Endodermal cell (in vitro differentiated cells): ENCODE data around the gene KIFAP3. TPM values are rescaled to one million over a fixed set of nuclear protein-coding genes. Genes with fewer than 3 reads are reported as not detected.
A peak's percentile ranks its signal among the peaks of the same experiment; 100 is the strongest.

Experiments used
- DNase-seq: peaks from one replicate; pipeline ENCODE4 v3.0.0-alpha.2; 2017
- H3K27ac ChIP-seq: 2 replicates; pipeline ENCODE4 v1.5.1; 2013; ENCODE audit warnings: mild to moderate bottlenecking, low read depth, low read length, moderate library complexity
- H3K27me3 ChIP-seq: 2 replicates; pipeline ENCODE4 v1.6.1; 2013; ENCODE audit warnings: mild to moderate bottlenecking, low read length, moderate library complexity; ENCODE audit not compliant: insufficient read depth, control insufficient read depth, poor library complexity, severe bottlenecking
- H3K36me3 ChIP-seq: 2 replicates; pipeline ENCODE4 v1.7.0; 2013; ENCODE audit warnings: mild to moderate bottlenecking, low read length, moderate library complexity; ENCODE audit not compliant: control insufficient read depth, insufficient read depth
- H3K4me1 ChIP-seq: one replicate; pipeline ENCODE4 v1.7.0; 2013; ENCODE audit warnings: low read length; ENCODE audit not compliant: control insufficient read depth, insufficient read depth
- H3K4me3 ChIP-seq: 2 replicates; pipeline ENCODE4 v1.5.1; 2013; ENCODE audit warnings: mild to moderate bottlenecking, low read length, moderate library complexity
- H3K9ac ChIP-seq: 2 replicates; pipeline ENCODE4 v1.6.1; 2013; ENCODE audit warnings: mild to moderate bottlenecking, low read length, moderate library complexity; ENCODE audit not compliant: poor library complexity, severe bottlenecking; ENCODE audit errors: extremely low read depth
- H3K9me3 ChIP-seq: 2 replicates; pipeline ENCODE4 v1.6.1; 2013; ENCODE audit warnings: mild to moderate bottlenecking, low read length, moderate library complexity; ENCODE audit not compliant: control insufficient read depth
- H3K27ac Mint-ChIP-seq: 2 replicates; pipeline ENCODE4 v1.8.0; 2020; ENCODE audit warnings: mixed read lengths
- H3K27me3 Mint-ChIP-seq: 2 replicates; pipeline ENCODE4 v1.8.0; 2021; ENCODE audit warnings: mild to moderate bottlenecking, mixed read lengths; ENCODE audit not compliant: insufficient read depth
- H3K36me3 Mint-ChIP-seq: 2 replicates; pipeline ENCODE4 v1.8.0; 2020; ENCODE audit warnings: low read depth, mixed read lengths
- H3K4me1 Mint-ChIP-seq: 2 replicates; pipeline ENCODE4 v1.8.0; 2020; ENCODE audit warnings: mixed read lengths
- H3K4me3 Mint-ChIP-seq: 2 replicates; pipeline ENCODE4 v1.8.0; 2020; ENCODE audit warnings: mild to moderate bottlenecking, moderate library complexity, mixed read lengths
- H3K9me3 Mint-ChIP-seq: 2 replicates; pipeline ENCODE4 v1.8.0; 2020; ENCODE audit warnings: mild to moderate bottlenecking, mixed read lengths
- WGBS, 2 experiments: methylation state at CpG; one replicate each; pipeline versions ENCODE4 v1.1.5 to v1.1.7; 2013; ENCODE audit warnings: missing lambda C conversion rate in 2 of 2, mixed read lengths in 1 of 2; ENCODE audit not compliant: insufficient coverage in 1 of 2, insufficient read length in 1 of 2; 5-methylcytosine and 5-hydroxymethylcytosine counted together
- total RNA-seq, 2 donors: library from RNA; stranded (reverse); fragmentation: NEBNext Ultra II Directional in 1 of 2; extraction: Animal tissue kit (Norgen Biotek cat#: 25700) in 1 of 2; gene quantifications; 2 replicates in 1 of 2; 3 replicates in 1 of 2; pipeline ENCODE4 v1.2.1, GENCODE V29; 2021
- TF ChIP-seq, protein P1 (sequence below): fragments of 200-600 bp; sonication (generic); conservative IDR thresholded peaks from 2 replicates; pipeline ENCODE4 v1.5.0; 2021; ENCODE audit warnings: antibody characterized with exemption, mild to moderate bottlenecking

The KIFAP3 gene
- total RNA-seq, 2 donors from 2014 or later, result 8.9 to 14.5 TPM

DNA sequence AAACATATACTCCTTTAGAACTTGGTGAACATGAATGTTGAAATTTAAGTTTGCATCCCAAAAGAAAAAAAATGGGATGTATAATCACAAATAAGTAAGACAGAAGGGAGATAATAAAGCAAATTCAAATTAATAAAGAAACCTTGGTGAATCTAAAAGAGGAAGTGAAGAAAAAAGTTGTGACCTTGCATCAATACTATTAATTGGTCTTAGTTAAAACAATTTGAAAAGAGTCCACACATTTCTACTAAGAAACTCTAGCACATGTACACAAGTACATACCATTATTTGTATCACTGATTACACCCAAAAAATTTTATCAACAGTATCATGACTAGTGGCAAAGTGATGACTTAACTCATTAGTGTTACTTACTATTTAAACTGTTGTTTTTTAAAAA, 100.4 kb downstream of the KIFAP3 start:
- TF ChIP-seq, protein P1, sequence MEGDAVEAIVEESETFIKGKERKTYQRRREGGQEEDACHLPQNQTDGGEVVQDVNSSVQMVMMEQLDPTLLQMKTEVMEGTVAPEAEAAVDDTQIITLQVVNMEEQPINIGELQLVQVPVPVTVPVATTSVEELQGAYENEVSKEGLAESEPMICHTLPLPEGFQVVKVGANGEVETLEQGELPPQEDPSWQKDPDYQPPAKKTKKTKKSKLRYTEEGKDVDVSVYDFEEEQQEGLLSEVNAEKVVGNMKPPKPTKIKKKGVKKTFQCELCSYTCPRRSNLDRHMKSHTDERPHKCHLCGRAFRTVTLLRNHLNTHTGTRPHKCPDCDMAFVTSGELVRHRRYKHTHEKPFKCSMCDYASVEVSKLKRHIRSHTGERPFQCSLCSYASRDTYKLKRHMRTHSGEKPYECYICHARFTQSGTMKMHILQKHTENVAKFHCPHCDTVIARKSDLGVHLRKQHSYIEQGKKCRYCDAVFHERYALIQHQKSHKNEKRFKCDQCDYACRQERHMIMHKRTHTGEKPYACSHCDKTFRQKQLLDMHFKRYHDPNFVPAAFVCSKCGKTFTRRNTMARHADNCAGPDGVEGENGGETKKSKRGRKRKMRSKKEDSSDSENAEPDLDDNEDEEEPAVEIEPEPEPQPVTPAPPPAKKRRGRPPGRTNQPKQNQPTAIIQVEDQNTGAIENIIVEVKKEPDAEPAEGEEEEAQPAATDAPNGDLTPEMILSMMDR, result no peak
- no peaks in the 10 kb centered on the region for H3K27me3 ChIP-seq
- no peaks in the 10 kb centered on the region for H3K9me3 ChIP-seq
- H3K36me3 Mint-ChIP-seq, result no peaks in the 10 kb centered on the region
- H3K27ac ChIP-seq, result no peak overlapping the region
- H3K9me3 Mint-ChIP-seq, result no peaks in the 10 kb centered on the region
- H3K27me3 Mint-ChIP-seq, result no peaks in the 10 kb centered on the region
- DNase-seq, result no peak
- no peak overlapping the region for H3K4me3 ChIP-seq
- no peaks in the 10 kb centered on the region for H3K4me1 ChIP-seq
- H3K4me3 Mint-ChIP-seq, result no peak overlapping the region
- no peaks in the 10 kb centered on the region for H3K36me3 ChIP-seq
- peaks cover under 1% of the 10 kb centered on the region for H3K4me1 Mint-ChIP-seq
- no peak overlapping the region for H3K27ac Mint-ChIP-seq
- no peak overlapping the region for H3K9ac ChIP-seq

DNA sequence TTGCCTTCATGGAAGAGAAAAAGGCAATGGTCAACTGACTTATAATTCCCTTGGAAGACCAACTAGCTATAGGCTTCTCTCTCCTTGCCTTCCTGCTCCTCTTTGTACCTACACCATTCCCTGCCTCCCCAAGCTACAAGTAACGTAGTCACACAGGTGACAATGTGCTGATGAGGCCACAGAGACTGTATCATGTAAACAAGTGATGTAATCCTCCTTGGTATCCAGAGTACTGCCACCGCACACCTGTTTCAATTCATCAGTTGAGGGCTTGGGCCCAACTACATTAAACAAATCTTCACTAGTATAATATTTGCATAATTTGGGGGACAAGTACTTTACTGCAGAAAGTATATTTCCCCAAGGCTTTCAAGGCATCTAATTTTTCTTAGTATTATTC, 104.4 kb downstream of the KIFAP3 start:
- TF ChIP-seq, protein P1, result no peak
- no peaks in the 10 kb centered on the region for H3K9me3 Mint-ChIP-seq
- WGBS, 2 experiments, result 84% methylated on average over 2 of the region's 2 CpGs; no CpG with 5 or more reads in 1 of the 2 experiments

DNA sequence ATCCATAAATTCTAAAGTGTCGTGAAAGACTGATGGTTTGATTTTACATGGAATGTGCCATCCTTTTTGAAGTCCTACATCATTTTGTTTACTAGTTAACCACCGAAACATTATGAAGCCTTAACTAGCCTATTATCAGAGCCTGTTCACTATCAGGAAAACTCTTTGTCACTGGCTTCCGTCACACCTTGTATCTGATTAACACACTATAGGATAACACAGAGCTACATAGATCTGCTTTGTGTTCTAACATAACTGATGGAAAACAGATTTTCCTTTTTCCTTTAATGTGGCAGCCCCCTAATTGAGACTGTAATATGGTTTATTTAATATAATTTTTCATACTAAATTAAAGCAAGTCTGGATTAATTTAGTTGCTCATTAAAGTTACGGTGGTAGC, 106.3 kb downstream of the KIFAP3 start:
- WGBS, 2 experiments, result 0 to 52% methylated on average over 1 to 3 of the region's 4 CpGs
- no peaks in the 10 kb centered on the region for H3K9me3 Mint-ChIP-seq
- H3K27me3 ChIP-seq, result no peaks in the 10 kb centered on the region

More for the DNA sequence above, 104.4 kb downstream of the KIFAP3 start:
- H3K36me3 Mint-ChIP-seq, result no peaks in the 10 kb centered on the region
- Histone ChIP-seq H3K9me3 (no peaks in the 10 kb centered on the region), H3K27me3 (no peaks in the 10 kb centered on the region), H3K9ac (no peak overlapping the region), H3K4me3 (no peak overlapping the region), H3K36me3 (no peaks in the 10 kb centered on the region), H3K27ac (no peak overlapping the region), H3K4me1 (no peaks in the 10 kb centered on the region)
- no peak overlapping the region for H3K4me3 Mint-ChIP-seq
- DNase-seq, result peak; percentile 34
- H3K27me3 Mint-ChIP-seq, result no peaks in the 10 kb centered on the region
- peaks cover 8% of the 10 kb centered on the region for H3K4me1 Mint-ChIP-seq
- no peak overlapping the region for H3K27ac Mint-ChIP-seq

More for the DNA sequence above, 106.3 kb downstream of the KIFAP3 start:
- no peak overlapping the region for H3K27ac ChIP-seq
- Mint-ChIP-seq H3K27me3 (no peaks in the 10 kb centered on the region), H3K4me1 (peaks cover 8% of the 10 kb centered on the region), H3K4me3 (no peak overlapping the region), H3K27ac (no peak overlapping the region), H3K36me3 (no peaks in the 10 kb centered on the region)
- no peak overlapping the region for H3K4me3 ChIP-seq
- no peaks in the 10 kb centered on the region for H3K9me3 ChIP-seq
- TF ChIP-seq, protein P1, result no peak
- no peak for DNase-seq
- no peaks in the 10 kb centered on the region for H3K36me3 ChIP-seq
- no peaks in the 10 kb centered on the region for H3K4me1 ChIP-seq
- no peak overlapping the region for H3K9ac ChIP-seq
